HG03280 (cell line): ENCODE results near the gene UPF3A.
"Not testable (repeated sequence)": the region's sequence is repeated elsewhere in the genome, so short reads cannot be mapped to it uniquely, and the experiment has no call there.

Experiments used
- ATAC-seq: cut with Tn5 transposase; IDR thresholded peaks from one replicate; pipeline ENCODE4 v1.9.1; 2021; ENCODE audit warnings: mild to moderate bottlenecking, moderate library complexity; ENCODE audit not compliant: unreplicated experiment

The UPF3A gene

DNA sequence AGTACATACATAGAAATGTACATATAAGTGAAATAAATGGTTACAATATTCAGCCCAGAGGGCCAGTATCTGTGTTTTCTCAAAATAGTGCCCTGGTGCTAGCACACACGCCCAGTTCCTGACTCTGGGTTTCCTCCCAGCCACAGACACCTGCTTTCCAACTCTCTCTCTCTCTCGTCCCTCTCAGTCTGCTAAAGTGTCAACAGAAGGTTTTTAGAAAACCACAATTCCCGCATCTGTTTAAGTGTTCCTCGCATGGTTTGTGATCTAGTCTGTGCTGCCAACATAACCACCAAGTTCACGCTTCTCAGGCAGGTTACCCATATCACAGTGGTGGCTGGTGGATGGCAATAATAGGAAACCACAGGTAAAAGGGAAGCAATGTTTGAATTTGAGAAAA lies 17.8 kb upstream of the UPF3A start:
- no peak for ATAC-seq

DNA sequence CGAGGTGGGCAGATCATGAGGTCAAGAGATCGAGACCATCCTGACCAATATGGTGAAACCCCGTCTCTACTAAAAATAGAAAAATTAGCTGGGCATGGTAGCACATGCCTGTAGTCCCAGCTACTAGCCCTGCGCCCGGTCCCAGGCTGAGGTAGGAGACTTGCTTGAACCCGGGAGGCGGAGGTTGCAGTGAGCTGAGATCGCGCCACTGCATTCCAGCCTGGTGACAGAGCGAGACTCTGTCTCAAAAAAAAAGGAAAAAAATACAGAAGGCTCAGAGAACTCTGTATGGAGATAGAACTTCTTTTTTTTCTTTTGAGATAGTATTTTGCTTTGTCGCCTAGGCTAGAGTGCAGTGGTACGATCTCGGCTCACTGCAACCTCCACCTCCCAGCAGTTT lies 17.1 kb upstream of the UPF3A start:
- not testable (repeated sequence) for ATAC-seq

DNA sequence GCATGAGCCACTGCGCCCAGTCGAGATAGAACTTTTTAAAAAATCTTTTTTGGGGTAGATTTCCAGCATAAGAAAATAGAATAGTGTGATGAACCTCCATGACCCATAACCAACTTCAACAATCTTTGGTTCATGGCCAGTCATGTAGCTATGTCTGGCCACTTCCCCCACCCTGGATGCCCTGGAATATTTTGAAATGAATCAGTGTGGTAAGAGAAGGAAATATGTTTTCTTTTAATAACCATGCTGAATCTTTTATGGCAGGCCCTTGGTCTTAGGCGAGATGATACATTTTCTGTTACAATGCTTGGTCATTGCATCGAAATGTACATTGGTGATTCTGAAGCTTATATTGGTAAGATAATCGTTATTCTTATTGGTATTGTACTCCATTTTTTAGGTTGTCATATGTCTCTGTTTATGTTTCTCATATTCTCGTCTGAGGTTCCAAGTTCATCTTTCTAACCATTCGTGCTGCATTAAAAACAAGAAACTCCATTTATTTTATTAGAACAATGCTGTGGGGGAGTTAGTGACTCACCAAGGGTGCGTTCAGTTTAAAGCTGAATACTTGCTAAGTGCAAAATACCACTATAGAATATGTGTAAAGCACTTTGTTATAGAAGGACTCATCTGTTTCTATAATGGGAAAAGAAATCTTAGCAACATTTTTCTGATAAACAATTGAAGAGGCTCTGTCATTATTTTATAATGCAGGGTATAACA lies 16.4 kb upstream of the UPF3A start:
- no peak for ATAC-seq

DNA sequence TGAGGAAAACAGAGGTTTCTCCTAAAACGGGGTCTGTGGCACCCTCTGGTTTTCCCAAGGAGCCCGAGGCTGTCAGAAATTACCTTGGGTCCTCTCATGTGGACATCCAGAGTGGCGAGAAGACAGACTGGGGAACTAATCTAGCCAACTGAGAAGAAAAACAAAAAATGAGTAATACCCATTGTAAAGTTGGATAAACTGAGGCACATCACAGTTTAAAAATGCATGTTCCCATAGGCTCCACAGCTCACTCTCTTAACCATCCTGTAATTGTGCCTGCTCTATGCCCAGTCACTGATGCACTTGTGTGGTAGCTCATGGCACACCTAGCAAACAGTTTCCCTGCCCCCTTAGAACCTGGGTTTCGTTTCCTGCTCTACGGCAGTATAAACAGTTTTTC lies 15.2 kb upstream of the UPF3A start:
- no peak for ATAC-seq

DNA sequence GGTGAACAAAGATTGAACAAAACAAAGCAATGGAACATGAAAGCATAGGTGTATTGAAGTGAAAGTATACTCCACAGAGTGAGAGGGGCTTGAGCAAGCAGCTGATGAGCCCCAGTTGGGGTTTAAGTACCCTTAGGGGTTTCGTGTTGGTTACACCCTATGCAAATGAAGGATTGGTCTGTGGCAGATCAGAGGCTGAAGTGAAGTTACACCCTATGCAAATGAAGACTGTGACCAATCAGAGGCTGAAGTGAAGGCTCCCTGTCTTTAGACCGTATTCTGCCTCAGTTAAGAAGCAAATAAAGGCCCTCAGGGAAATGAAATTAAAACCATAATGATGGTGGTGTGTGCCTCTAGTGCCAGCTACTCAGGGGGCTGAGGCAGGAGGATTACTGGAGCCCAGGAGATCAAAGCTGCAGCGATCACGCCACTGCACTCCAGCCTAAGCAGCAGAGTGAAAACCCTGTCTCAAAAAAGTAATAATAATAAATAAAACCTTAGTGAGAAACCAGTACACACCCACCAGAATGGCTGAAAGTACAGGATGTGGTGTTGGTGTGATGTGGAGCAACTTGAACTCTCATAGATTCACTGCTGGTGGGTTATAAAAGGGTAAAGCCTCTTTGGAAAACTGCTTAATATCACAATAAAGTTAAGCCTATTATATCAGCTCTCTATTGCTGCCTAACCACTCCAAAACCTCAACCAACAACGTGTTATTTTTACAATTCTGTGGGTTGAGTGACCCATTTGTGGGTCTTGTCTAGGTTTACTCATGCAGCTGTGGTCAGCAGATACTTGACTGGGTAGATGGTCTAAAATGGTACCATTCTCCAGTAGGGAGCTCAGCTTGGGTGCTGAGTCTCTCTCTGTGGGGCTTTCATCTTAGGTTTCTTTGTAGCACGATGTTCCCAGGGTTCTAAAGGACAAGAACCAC lies 12.8 kb upstream of the UPF3A start:
- no peak for ATAC-seq

GRCh38 chr13:114269281-114269770 lies 12.1 kb upstream of the UPF3A start:
- no peak for ATAC-seq

GRCh38 chr13:114272977-114273376 lies 8.4 kb upstream of the UPF3A start:
- no peak for ATAC-seq

DNA sequence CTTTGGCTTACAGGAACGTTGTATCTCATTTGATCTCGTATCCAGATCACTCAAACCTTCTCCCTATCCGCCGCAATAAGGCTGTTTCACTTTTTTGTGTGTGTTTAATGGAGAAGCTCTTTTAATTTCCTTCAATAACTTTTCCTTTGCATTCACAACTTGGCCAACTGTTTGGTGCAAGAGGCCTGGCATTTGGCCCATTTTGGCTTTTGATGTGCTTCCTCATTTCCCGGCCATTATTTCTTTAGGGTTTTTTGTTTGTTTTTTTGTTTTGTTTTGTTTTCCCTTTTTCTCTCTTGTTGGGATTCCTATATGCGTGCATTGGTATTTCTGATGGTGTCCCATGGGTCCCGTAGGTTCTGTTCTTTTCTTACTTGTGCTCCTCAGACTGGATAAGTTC lies 6.1 kb upstream of the UPF3A start:
- no peak for ATAC-seq

- no peak for ATAC-seq
Measured at GRCh38 chr13:114279146-114279545, 2.3 kb upstream of the UPF3A start.

DNA sequence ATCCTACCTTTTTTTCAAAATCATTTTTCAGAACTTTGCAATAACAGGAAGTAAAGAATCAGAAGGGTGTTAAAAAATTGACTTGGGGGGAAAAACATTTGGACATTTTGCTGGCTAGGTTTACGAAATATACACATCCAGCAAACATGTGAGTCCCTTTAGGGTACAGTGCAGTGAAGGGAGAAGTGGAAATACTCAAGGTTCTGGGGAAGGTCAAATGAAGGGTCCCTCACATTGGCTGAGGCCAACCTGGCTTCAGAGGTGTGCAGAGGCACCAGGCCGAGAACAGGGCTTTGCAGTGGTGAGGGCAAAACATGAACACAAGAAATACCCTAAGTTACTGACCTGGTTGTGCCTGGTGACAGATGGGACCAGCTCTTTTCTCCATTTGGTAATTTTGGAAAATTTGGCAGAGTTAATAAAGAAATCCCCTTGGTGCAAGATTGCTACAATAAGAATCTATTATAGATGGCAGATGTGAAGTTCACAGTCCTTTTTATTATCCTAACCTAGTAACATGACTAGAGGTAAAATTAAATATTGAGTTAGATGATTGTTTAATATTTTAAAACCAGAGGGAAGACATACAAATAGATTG lies 1.5 kb upstream of the UPF3A start:
- ATAC-seq: no peak

- peak; percentile 54 for ATAC-seq
Measured at GRCh38 chr13:114282041-114282670, 755 bp downstream of the UPF3A start.

GRCh38 chr13:114283576-114283975 lies 2.2 kb downstream of the UPF3A start:
- ATAC-seq: no peak

- ATAC-seq: no peak
Measured at GRCh38 chr13:114284680-114285079, 3.3 kb downstream of the UPF3A start.

DNA sequence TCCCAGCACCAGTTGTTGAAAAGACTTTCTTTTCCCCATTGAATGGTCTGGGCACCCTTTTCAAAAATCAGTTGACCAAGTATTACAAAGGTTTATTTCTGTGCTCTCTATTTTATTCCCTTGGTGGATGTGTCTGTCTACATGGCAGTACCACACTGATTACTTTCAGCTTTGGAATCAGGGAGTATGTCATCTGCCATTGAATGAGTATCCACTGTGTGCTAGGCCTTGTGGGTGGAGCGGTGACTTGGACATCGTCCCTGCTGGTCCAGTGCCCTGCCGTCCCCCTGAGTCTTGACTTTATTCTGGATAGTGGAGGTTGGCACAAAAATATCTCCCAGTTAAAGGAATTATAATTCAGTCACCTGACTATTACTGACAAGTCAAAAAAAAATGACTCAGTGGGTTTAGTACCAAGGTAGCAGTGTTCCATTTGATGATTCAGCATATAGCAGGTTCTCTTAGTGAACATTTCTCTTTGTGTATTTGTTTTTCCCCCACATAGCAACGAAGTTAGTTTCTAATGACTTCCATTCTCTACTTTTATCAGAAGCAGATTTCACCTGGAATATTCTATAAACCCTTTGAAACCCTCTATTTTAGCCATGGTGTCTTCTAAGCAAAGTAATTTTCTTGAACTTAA lies 3.9 kb downstream of the UPF3A start:
- no peak for ATAC-seq

GRCh38 chr13:114286808-114287207 lies 5.4 kb downstream of the UPF3A start:
- ATAC-seq: no peak

DNA sequence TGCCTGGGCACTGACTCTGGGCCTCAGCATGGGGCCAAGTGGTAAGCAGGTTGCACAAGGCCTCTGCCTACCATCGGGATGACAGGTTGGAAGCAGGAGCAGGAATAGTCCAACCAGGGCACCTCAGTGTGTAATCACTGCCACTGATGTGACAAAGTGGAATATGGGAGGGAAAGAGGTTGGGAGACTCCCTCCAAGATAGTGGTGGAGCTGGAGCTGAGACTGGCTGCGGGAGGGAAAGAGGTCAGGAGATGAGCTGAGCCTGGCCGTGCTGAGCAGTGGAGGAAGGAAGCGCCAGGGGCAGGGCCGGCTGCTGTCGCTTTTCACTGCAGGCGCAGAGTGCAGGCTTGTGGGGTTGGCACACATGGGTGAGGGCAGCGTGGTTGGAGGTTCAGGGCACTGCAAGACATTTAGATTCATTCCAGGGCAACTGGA lies 6.8 kb downstream of the UPF3A start:
- ATAC-seq: no peak

DNA sequence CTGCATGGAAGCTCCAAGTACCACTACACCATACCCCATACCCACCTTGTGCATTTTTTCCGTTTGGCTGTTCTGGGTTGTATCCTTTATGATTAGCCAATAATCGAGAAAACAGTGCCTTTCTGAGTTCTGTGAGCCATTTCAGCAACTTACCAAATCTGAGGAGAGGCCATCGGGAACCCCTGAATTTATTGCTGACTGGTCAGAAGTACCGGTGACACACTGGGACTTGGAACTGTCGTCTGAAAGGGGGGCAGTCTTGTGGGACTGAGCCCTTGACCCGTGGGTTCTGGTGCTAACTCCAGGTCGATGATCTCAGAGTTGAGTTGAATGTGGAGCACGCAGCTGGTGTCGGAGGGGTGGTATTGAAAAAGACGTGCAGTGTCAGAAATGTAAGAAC lies 15.0 kb downstream of the UPF3A start:
- ATAC-seq: no peak

DNA sequence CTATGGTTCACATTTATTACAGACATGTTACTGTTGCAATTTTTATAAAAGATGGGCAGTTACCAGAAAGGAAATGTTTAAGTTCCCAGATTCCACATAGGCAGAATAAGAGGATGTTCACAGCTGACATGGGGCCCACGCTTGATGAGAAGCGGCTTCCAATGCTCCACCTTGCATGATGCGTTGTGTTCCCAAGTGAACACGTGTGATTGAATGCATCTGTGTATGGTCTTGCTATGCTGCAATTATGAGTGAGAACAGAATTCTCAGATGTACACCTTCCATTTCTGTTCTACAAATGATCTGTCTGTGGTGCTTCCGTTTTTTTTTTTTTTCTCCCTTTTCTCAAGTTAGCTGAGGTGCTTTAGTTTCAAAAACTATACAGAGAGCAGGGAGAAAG lies 15.5 kb downstream of the UPF3A start:
- ATAC-seq: no peak

GRCh38 chr13:114298866-114299265 lies 17.5 kb downstream of the UPF3A start:
- ATAC-seq: no peak

DNA sequence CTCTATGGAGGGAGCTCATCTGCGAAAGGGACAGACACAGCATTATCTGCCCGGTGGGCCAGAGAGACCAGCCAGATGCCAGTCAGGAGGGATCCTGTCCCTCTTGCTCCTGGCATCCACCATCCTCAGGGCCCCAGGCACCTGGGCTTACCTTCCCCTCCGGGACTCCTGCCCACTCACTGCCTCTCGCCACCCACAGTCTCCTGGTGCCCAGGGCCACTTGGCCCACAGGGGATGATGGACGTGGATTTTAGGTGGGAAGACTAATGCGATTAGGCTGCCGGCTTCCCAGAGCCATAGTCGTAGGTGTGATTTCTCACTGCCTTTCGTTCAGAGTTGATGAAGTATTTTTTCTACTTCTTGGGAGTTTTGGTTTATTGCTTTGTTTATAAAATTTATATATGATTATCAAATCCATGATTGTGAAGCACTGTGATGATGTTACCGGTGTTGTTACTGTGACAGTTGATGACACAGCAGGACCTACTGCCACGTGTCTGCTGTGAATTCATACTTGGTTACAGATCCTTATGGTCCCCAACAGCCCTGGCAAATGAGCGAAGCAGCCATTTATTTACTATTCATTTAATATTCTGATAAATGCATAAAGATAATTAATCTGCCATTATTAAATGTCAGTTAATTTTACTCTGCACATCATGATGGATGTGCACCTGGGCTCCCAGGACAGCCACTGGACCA lies 18.4 kb downstream of the UPF3A start:
- no peak for ATAC-seq
